ENCODE data around the gene SEMA4F.

DNA sequence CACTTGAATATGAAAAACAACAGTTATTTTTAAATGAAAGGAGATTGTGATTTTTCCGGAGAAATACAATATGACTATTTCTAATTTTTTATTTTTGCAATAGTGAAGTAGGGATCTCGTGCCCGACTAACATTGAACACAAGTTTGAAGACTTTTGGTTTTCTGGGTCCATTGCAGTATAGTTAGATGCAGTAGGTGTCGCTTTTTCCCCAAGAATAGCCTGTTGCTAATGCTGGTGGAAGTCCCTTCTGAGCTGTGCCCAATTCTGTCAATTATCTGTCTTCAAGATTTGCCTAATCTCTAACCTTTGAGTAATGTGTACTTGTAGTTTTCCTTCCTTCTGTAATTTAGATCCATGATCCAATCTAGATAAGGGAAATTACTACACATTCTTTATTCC is 36.5 kb downstream of the SEMA4F start:
- TF ChIP-seq GATA2 (IDR thresholded peaks at IDR 0.05; ENCODE audit: low read depth, low read length) (no peak), GATA3 (IDR thresholded peaks at IDR 0.05; ENCODE audit: low read depth, low read length) (no peak)
